HL-60 (cell line): ENCODE measurements around the gene SLC35F3.
A peak's percentile ranks its signal among the peaks of the same experiment; 100 is the strongest.

Experiments
- DNase-seq, 2 experiments: peaks; one replicate each; pipeline ENCODE4 v3.0.0-alpha.2; 2010 to 2020; ENCODE audit warnings: low read depth in 1 of 2, low spot score in 1 of 2
- H3K27ac ChIP-seq: fragments of 250-450 bp; sonication (Bioruptor Pico); replicated peaks from 2 replicates; pipeline ENCODE4 v1.5.1; 2020; ENCODE audit warnings: mild to moderate bottlenecking, moderate library complexity
- H3K27me3 ChIP-seq: fragments of 250-450 bp; sonication (Bioruptor Pico); 2 replicates; pipeline ENCODE4 v1.5.1; 2021; ENCODE audit warnings: mild to moderate bottlenecking, moderate library complexity; ENCODE audit not compliant: insufficient read depth, poor library complexity, severe bottlenecking
- H3K4me3 ChIP-seq: replicated peaks from 2 replicates; pipeline ENCODE4 v1.5.1; 2011; ENCODE audit warnings: mild to moderate bottlenecking, control low read depth, low read length; ENCODE audit not compliant: insufficient read depth
- GABPA ChIP-seq: IDR thresholded peaks from 2 replicates; pipeline ENCODE4 v1.6.1; 2012; ENCODE audit warnings: low read depth
- POLR2AphosphoS5 ChIP-seq: IDR thresholded peaks from 2 replicates; pipeline ENCODE4 v1.6.1; 2012; ENCODE audit warnings: low read depth
- SPI1 ChIP-seq: IDR thresholded peaks from 2 replicates; pipeline ENCODE4 v1.6.1; 2012; ENCODE audit warnings: low read depth, mild to moderate bottlenecking, borderline replicate concordance
- TF ChIP-seq, protein P1 (sequence below): IDR thresholded peaks from one replicate; pipeline ENCODE4 v1.5.1; 2011; ENCODE audit warnings: low read length, control low read depth, inconsistent platforms; ENCODE audit not compliant: insufficient read depth
- TF ChIP-seq, protein P2 (sequence below): IDR thresholded peaks from 2 replicates; pipeline ENCODE4 v1.6.1; 2012; ENCODE audit warnings: low read depth; ENCODE audit not compliant: insufficient replicate concordance

Gene SLC35F3

DNA sequence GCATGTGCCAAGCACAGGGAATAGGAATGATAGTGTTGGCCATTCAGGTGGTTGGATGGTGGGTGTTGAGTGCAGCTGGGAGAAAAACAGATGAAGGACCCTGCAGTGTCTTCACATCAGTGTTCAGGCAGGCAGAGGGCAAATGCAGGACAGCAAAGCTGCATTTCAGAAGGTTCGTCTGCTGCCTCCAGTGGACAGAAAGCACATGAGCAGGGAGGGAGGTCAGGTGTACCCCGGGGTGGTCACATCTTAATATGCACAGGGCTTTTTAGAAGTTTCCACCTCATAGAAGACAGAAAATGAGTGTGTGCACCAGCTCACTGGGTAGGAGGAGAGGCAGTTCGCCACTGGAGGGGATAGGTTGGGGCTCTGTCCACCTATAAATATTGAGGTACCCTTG is 184.9 kb downstream of the SLC35F3 start:
- H3K27me3 ChIP-seq: no peaks in the 10 kb centered on the region
- no peak overlapping the region for H3K4me3 ChIP-seq
- no peak overlapping the region for H3K27ac ChIP-seq
- DNase-seq: no peak
- TF ChIP-seq, protein P1, sequence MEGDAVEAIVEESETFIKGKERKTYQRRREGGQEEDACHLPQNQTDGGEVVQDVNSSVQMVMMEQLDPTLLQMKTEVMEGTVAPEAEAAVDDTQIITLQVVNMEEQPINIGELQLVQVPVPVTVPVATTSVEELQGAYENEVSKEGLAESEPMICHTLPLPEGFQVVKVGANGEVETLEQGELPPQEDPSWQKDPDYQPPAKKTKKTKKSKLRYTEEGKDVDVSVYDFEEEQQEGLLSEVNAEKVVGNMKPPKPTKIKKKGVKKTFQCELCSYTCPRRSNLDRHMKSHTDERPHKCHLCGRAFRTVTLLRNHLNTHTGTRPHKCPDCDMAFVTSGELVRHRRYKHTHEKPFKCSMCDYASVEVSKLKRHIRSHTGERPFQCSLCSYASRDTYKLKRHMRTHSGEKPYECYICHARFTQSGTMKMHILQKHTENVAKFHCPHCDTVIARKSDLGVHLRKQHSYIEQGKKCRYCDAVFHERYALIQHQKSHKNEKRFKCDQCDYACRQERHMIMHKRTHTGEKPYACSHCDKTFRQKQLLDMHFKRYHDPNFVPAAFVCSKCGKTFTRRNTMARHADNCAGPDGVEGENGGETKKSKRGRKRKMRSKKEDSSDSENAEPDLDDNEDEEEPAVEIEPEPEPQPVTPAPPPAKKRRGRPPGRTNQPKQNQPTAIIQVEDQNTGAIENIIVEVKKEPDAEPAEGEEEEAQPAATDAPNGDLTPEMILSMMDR: no peak

DNA sequence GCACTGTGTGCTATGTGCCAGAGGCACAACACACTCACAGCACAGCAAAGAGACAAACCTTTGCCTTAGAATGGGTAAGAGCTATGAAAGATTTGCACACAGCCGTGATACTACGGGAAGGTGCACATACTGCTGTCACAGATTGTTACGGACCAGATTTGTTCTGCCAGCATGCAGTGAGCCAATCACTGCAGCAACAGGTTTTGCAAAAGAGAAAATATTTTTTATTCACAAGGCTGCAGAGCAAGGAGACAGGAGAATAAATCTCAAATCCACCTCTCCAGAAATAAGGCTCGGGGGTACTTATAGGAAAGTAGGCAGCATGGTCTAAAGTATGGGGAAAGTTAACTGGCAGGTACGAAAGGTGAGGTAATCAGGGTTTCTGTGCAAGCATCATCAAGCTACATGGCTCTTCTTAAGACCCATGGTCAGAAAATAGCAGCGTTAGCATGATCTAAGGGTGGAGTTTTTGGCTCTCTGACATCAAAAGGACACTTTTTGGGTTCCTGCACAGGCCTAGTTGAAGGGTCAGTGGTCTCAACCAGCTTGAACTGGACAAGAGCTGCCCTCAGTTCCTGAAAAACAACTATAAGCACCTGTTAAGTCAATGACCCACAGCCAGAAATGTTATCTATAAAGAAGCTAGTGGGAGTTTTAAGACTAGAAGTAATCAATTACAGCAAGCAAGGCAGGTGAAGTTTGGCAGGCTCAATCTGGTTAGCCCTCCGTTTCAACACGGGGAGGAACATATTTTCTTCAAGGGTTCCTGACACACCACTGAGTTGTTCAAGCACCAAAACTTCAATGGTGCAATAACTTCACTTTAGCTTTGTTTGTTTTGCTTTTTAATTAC is 186.0 kb downstream of the SLC35F3 start:
- Histone ChIP-seq H3K27me3 (no peaks in the 10 kb centered on the region), H3K27ac (no peak overlapping the region), H3K4me3 (no peak overlapping the region)
- TF ChIP-seq GABPA (no peak), SPI1 (no peak), POLR2AphosphoS5 (no peak)
- TF ChIP-seq, protein P2, sequence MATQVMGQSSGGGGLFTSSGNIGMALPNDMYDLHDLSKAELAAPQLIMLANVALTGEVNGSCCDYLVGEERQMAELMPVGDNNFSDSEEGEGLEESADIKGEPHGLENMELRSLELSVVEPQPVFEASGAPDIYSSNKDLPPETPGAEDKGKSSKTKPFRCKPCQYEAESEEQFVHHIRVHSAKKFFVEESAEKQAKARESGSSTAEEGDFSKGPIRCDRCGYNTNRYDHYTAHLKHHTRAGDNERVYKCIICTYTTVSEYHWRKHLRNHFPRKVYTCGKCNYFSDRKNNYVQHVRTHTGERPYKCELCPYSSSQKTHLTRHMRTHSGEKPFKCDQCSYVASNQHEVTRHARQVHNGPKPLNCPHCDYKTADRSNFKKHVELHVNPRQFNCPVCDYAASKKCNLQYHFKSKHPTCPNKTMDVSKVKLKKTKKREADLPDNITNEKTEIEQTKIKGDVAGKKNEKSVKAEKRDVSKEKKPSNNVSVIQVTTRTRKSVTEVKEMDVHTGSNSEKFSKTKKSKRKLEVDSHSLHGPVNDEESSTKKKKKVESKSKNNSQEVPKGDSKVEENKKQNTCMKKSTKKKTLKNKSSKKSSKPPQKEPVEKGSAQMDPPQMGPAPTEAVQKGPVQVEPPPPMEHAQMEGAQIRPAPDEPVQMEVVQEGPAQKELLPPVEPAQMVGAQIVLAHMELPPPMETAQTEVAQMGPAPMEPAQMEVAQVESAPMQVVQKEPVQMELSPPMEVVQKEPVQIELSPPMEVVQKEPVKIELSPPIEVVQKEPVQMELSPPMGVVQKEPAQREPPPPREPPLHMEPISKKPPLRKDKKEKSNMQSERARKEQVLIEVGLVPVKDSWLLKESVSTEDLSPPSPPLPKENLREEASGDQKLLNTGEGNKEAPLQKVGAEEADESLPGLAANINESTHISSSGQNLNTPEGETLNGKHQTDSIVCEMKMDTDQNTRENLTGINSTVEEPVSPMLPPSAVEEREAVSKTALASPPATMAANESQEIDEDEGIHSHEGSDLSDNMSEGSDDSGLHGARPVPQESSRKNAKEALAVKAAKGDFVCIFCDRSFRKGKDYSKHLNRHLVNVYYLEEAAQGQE: no peak
- TF ChIP-seq, protein P1: no peak
- DNase-seq: no peak

- TF ChIP-seq GABPA: no peak
- no peak for TF ChIP-seq SPI1
- TF ChIP-seq, protein P2: no peak
- TF ChIP-seq POLR2AphosphoS5: no peak
- TF ChIP-seq, protein P1: no peak
- Histone ChIP-seq H3K4me3 (no peak overlapping the region), H3K27me3 (no peaks in the 10 kb centered on the region), H3K27ac (no peak overlapping the region)
- no peak for DNase-seq
Measured at GRCh38 chr1:234091065-234091401, 186.6 kb downstream of the SLC35F3 start.

- Histone ChIP-seq H3K27me3 (no peaks in the 10 kb centered on the region), H3K27ac (no peak overlapping the region), H3K4me3 (no peak overlapping the region)
- TF ChIP-seq POLR2AphosphoS5: no peak
- DNase-seq: peak in 1 of 2 experiments; percentile 60
Measured at GRCh38 chr1:234091876-234092275, 187.4 kb downstream of the SLC35F3 start.
